Stimulated activated CD8-positive, alpha-beta memory T cell treated with anti-CD3 and anti-CD28 coated beads, Interleukin-7, amount 100 ng/mL, for 48 hours (primary cell): ENCODE measurements around the gene CCDC127.

ENCODE experiments used
- DNase-seq, 2 donors: peaks; one replicate each; pipeline ENCODE4 v3.0.0-alpha.2; 2020; ENCODE audit warnings: low read depth in 1 of 2; ENCODE audit errors: extremely low read depth in 1 of 2

Gene CCDC127

GRCh38 chr5:160921-161802 lies 56.8 kb downstream of the CCDC127 start:
- DNase-seq, result no peak

- no peak for DNase-seq
Measured at GRCh38 chr5:160173-160510, 57.8 kb downstream of the CCDC127 start.

GRCh38 chr5:159448-160172 lies 58.3 kb downstream of the CCDC127 start:
- no peak for DNase-seq

- no peak for DNase-seq
Measured at GRCh38 chr5:158807-159447, 59.0 kb downstream of the CCDC127 start.

- DNase-seq, result no peak
Measured at GRCh38 chr5:157801-158200, 60.2 kb downstream of the CCDC127 start.

- DNase-seq, result no peak
Measured at GRCh38 chr5:157126-157715, 60.7 kb downstream of the CCDC127 start.

GRCh38 chr5:156411-157072 lies 61.4 kb downstream of the CCDC127 start:
- DNase-seq, result no peak

GRCh38 chr5:155651-156410 lies 62.1 kb downstream of the CCDC127 start:
- no peak for DNase-seq

GRCh38 chr5:154826-155225 lies 63.1 kb downstream of the CCDC127 start:
- DNase-seq, result no peak

GRCh38 chr5:154236-154635 lies 63.7 kb downstream of the CCDC127 start:
- no peak for DNase-seq

GRCh38 chr5:153256-153655 lies 64.7 kb downstream of the CCDC127 start:
- no peak for DNase-seq

GRCh38 chr5:152077-152476 lies 65.9 kb downstream of the CCDC127 start:
- no peak for DNase-seq

- DNase-seq, result no peak
Measured at GRCh38 chr5:150746-151145, 67.2 kb downstream of the CCDC127 start.

- no peak for DNase-seq
Measured at GRCh38 chr5:149745-150485, 68.0 kb downstream of the CCDC127 start.

- DNase-seq, result no peak
Measured at GRCh38 chr5:147751-148150, 70.2 kb downstream of the CCDC127 start.
